ENCODE results near the gene KLF11. TPM values are rescaled to one million over a fixed set of nuclear protein-coding genes. Genes with fewer than 3 reads are reported as not detected.

KLF11 gene
- polyA plus RNA-seq, 1 of the 3 experiments (the other 2 are of a cell fraction): 9.5 TPM

- Histone ChIP-seq H4K20me1 (ENCODE audit: insufficient read depth) (no peaks in the 10 kb centered on the region), H2AFZ (ENCODE audit: low read depth) (no peak overlapping the region), H3K36me3 (replicated peaks in 1 of 2; ENCODE audit: control insufficient read depth in 1 of 2, insufficient read depth in 2 of 2, low read length in 1 of 2) (no peaks in the 10 kb centered on the region), H3K4me1 (ENCODE audit: control insufficient read depth in 1 of 2, insufficient read depth in 2 of 2, low read depth in 1 of 2, low read length in 1 of 2) (peaks cover 0 to 2% of the 10 kb centered on the region in 2 experiments; a peak in 1 of 4 replicates), H3K79me2 (ENCODE audit: insufficient read depth) (no peaks in the 10 kb centered on the region), H3K27ac (ENCODE audit: low read depth in 2 of 2, low read length in 1 of 2) (no peak overlapping the region), H3K27me3 (ENCODE audit: insufficient read depth) (peaks cover 47% of the 10 kb centered on the region), H3K9me2 (no peaks in the 10 kb centered on the region), H3K4me2 (no peak overlapping the region), H3K9me3 (no peaks in the 10 kb centered on the region), H3K4me3 (ENCODE audit: low read depth in 2 of 2, low read length in 1 of 2) (no peak overlapping the region), H3F3A (replicated peaks; ENCODE audit: insufficient read depth) (peaks cover 4% of the 10 kb centered on the region), H3K9ac (no peak overlapping the region)
- 69% methylated on average over 5 of the region's 5 CpGs for WGBS (ENCODE audit: low lambda C conversion rate)
- POLR2A ChIA-PET: no interaction called here
- TF ChIP-seq TEAD4 (IDR thresholded peaks at IDR 0.05; ENCODE audit: borderline replicate concordance, insufficient read depth) (no peak), SMC3 (IDR thresholded peaks at IDR 0.05; ENCODE audit: low read depth, low read length) (no peak), TAF1 (IDR thresholded peaks at IDR 0.05; ENCODE audit: borderline replicate concordance, low read depth, low read length) (no peak), FOXJ3 (CRISPR knock-in tag; IDR thresholded peaks at IDR 0.05) (no peak), RFX5 (IDR thresholded peaks at IDR 0.05; ENCODE audit: low read length) (no peak), RCOR1 (IDR thresholded peaks at IDR 0.05; ENCODE audit: low read length) (no peak), GABPA (IDR thresholded peaks at IDR 0.05; ENCODE audit: low read depth) (no peak), MEF2A (IDR thresholded peaks at IDR 0.05; ENCODE audit: borderline replicate concordance, low read depth) (no peak), CHD2 (IDR thresholded peaks at IDR 0.05; ENCODE audit: low read length, partially characterized antibody) (no peak), EZH2phosphoT487 (IDR thresholded peaks at IDR 0.05; ENCODE audit: borderline replicate concordance, low read depth) (no peak)
- no peak for DNase-seq
- CTCF ChIA-PET: interaction anchor here (1.0 to 28.7 kb wide), 7 partner anchors 9 to 359 kb away, joined by 3 to 946 read pairs (median 125); partner anchors contain the start of genes CYS1 and RRM2
Observed at GRCh38 chr2:10076988-10077527, 33.7 kb downstream of the KLF11 start.

DNA sequence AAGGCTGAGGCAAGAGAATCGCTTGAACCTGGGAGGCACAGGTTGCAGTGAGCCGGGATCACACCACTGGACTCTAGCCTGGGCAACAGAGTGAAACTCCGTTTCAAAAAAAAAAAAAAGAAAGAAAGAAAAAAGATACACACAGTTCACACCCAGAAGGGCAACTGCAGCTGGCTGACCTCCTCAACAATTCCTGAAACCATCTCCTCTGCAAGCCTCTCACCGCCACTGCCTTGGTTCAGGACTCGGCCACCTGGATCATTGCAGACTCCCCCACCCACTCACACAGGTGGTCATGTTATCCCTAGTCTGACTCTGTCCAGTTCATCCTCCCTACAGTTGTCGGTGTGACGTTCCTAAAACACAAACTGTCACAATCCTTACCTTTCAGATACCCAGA lies 34.7 kb downstream of the KLF11 start:
- H3K27me3 ChIP-seq (ENCODE audit: insufficient read depth): peaks cover 55% of the 10 kb centered on the region
- 82% methylated on average over 7 of the region's 7 CpGs for WGBS (ENCODE audit: low lambda C conversion rate)

More for the DNA sequence above, 34.7 kb downstream of the KLF11 start:
- H3K4me3 ChIP-seq (ENCODE audit: low read depth in 2 of 2, low read length in 1 of 2): no peak overlapping the region
- ChIA-PET POLR2A (no interaction called here), CTCF (interaction anchor here (1.1 to 36.2 kb wide), 9 partner anchors 1 to 359 kb away, joined by 3 to 946 read pairs (median 10); partner anchors contain the start of genes CYS1 and RRM2)
- H3K9me2 ChIP-seq: no peaks in the 10 kb centered on the region
- H3K9ac ChIP-seq: no peak overlapping the region
- no peak overlapping the region for H3K27ac ChIP-seq (ENCODE audit: low read depth in 2 of 2, low read length in 1 of 2)
- H3K36me3 ChIP-seq (replicated peaks in 1 of 2; ENCODE audit: control insufficient read depth in 1 of 2, insufficient read depth in 2 of 2, low read length in 1 of 2): no peaks in the 10 kb centered on the region
- H3K9me3 ChIP-seq: no peaks in the 10 kb centered on the region
- H4K20me1 ChIP-seq (ENCODE audit: insufficient read depth): no peaks in the 10 kb centered on the region
- H3F3A ChIP-seq (replicated peaks; ENCODE audit: insufficient read depth): peaks cover 6% of the 10 kb centered on the region
- H2AFZ ChIP-seq (ENCODE audit: low read depth): no peak overlapping the region
- H3K4me1 ChIP-seq (ENCODE audit: control insufficient read depth in 1 of 2, insufficient read depth in 2 of 2, low read depth in 1 of 2, low read length in 1 of 2): no peaks in the 10 kb centered on the region; a peak in 1 of 4 replicates
- DNase-seq: no peak
- H3K4me2 ChIP-seq: no peak overlapping the region
- no peaks in the 10 kb centered on the region for H3K79me2 ChIP-seq (ENCODE audit: insufficient read depth)
- TF ChIP-seq GABPA (IDR thresholded peaks at IDR 0.05; ENCODE audit: low read depth): no peak
- TF ChIP-seq, protein P1, sequence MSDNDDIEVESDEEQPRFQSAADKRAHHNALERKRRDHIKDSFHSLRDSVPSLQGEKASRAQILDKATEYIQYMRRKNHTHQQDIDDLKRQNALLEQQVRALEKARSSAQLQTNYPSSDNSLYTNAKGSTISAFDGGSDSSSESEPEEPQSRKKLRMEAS (IDR thresholded peaks at IDR 0.05; ENCODE audit: low read depth): no peak
- no peak for TF ChIP-seq NRF1 (IDR thresholded peaks at IDR 0.05; ENCODE audit: low read depth, low read length)
- no peak for TF ChIP-seq RXRA (IDR thresholded peaks at IDR 0.05; ENCODE audit: borderline replicate concordance, low read depth)
- TF ChIP-seq, protein P2, sequence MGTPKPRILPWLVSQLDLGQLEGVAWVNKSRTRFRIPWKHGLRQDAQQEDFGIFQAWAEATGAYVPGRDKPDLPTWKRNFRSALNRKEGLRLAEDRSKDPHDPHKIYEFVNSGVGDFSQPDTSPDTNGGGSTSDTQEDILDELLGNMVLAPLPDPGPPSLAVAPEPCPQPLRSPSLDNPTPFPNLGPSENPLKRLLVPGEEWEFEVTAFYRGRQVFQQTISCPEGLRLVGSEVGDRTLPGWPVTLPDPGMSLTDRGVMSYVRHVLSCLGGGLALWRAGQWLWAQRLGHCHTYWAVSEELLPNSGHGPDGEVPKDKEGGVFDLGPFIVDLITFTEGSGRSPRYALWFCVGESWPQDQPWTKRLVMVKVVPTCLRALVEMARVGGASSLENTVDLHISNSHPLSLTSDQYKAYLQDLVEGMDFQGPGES (IDR thresholded peaks at IDR 0.05; ENCODE audit: low read depth, low read length): no peak
- TF ChIP-seq POLR2AphosphoS5 (IDR thresholded peaks at IDR 0.05; ENCODE audit: low read depth, low read length): no peak
- TF ChIP-seq, protein P3, sequence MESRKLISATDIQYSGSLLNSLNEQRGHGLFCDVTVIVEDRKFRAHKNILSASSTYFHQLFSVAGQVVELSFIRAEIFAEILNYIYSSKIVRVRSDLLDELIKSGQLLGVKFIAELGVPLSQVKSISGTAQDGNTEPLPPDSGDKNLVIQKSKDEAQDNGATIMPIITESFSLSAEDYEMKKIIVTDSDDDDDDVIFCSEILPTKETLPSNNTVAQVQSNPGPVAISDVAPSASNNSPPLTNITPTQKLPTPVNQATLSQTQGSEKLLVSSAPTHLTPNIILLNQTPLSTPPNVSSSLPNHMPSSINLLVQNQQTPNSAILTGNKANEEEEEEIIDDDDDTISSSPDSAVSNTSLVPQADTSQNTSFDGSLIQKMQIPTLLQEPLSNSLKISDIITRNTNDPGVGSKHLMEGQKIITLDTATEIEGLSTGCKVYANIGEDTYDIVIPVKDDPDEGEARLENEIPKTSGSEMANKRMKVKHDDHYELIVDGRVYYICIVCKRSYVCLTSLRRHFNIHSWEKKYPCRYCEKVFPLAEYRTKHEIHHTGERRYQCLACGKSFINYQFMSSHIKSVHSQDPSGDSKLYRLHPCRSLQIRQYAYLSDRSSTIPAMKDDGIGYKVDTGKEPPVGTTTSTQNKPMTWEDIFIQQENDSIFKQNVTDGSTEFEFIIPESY (IDR thresholded peaks at IDR 0.05; ENCODE audit: borderline replicate concordance, low read depth): no peak
- TF ChIP-seq RFX5 (IDR thresholded peaks at IDR 0.05; ENCODE audit: low read length): no peak
